Measurements from ENCODE around the gene FLACC1. TPM values are rescaled to one million over a fixed set of nuclear protein-coding genes. Genes with fewer than 3 reads are reported as not detected.

Gene FLACC1
- 1.0 and 2.0 TPM in 2 replicates for total RNA-seq

GRCh38 chr2:201357221-201357620 is at the start of gene FLACC1:
FLACC1 (minus strand) TSS chr2:201357345; CDS start chr2:201351404, 5,941 bp downstream.

GRCh38 chr2:201260302-201260800 is 96.8 kb downstream of the FLACC1 start, which contains the start of gene CASP8:
CASP8 (plus strand) TSS chr2:201260536; CDS start chr2:201266487, 5,951 bp downstream.

Other genes with a start within 250 kb of the FLACC1 start
- 52.6 and 55.2 TPM in 2 replicates for gene CFLAR, start 241.2 kb downstream of the FLACC1 start, total RNA-seq
- gene CASP10, start 174.2 kb downstream of the FLACC1 start, total RNA-seq: 2.7 and 3.7 TPM in 2 replicates
- gene CASP8, start 96.8 kb downstream of the FLACC1 start, total RNA-seq: 13.3 and 13.9 TPM in 2 replicates
- 14.8 and 16.7 TPM in 2 replicates for gene TRAK2, start 94.1 kb upstream of the FLACC1 start, total RNA-seq
- 19.3 and 23.1 TPM in 2 replicates for gene STRADB, start 94.4 kb upstream of the FLACC1 start, total RNA-seq